ENCODE data around the gene EFCAB9.

EFCAB9 gene

GRCh38 chr5:172185096-172185461 lies 8.9 kb upstream of the EFCAB9 start:
- peak overlapping the region; percentile 89 for H3K4me3 ChIP-seq (ENCODE audit: low read length)
- peak overlapping the region; percentile 90 for H3K27ac ChIP-seq (ENCODE audit: low read length)
- peaks cover 37% of the 10 kb centered on the region for H3K36me3 ChIP-seq (replicated peaks; ENCODE audit: low read depth, low read length)
- H3K9me3 ChIP-seq (ENCODE audit: insufficient read depth, low read length), result peaks cover 5% of the 10 kb centered on the region; the same call in 1 of the 2 replicates
- TF ChIP-seq, protein P1, sequence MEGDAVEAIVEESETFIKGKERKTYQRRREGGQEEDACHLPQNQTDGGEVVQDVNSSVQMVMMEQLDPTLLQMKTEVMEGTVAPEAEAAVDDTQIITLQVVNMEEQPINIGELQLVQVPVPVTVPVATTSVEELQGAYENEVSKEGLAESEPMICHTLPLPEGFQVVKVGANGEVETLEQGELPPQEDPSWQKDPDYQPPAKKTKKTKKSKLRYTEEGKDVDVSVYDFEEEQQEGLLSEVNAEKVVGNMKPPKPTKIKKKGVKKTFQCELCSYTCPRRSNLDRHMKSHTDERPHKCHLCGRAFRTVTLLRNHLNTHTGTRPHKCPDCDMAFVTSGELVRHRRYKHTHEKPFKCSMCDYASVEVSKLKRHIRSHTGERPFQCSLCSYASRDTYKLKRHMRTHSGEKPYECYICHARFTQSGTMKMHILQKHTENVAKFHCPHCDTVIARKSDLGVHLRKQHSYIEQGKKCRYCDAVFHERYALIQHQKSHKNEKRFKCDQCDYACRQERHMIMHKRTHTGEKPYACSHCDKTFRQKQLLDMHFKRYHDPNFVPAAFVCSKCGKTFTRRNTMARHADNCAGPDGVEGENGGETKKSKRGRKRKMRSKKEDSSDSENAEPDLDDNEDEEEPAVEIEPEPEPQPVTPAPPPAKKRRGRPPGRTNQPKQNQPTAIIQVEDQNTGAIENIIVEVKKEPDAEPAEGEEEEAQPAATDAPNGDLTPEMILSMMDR (IDR thresholded peaks at IDR 0.05; ENCODE audit: low read depth, low read length), result no peak
- no peak for TF ChIP-seq EZH2phosphoT487 (IDR thresholded peaks at IDR 0.05; ENCODE audit: low read depth)
- H3K27me3 ChIP-seq (ENCODE audit: low read depth, low read length), result no peaks in the 10 kb centered on the region
- H4K20me1 ChIP-seq (ENCODE audit: insufficient read depth, low read length), result no peaks in the 10 kb centered on the region; the same call in 1 of the 2 replicates
- peak overlapping the region; percentile 95; the same call in 1 of the 2 replicates for H3K9ac ChIP-seq (ENCODE audit: low read length)
- peaks cover 77% of the 10 kb centered on the region for H3K79me2 ChIP-seq (ENCODE audit: low read length)
- no peak overlapping the region for H2AFZ ChIP-seq (ENCODE audit: low read depth, low read length)
- H3K4me2 ChIP-seq (ENCODE audit: low read length), result peak overlapping the region; percentile 70
- peaks cover 29% of the 10 kb centered on the region for H3K4me1 ChIP-seq (ENCODE audit: low read length)

- H3K27ac ChIP-seq (ENCODE audit: low read length), result peak overlapping the region; percentile 90
Observed at GRCh38 chr5:172186114-172186695, 7.8 kb upstream of the EFCAB9 start.

GRCh38 chr5:172187118-172188032 lies 6.6 kb upstream of the EFCAB9 start:
- Histone ChIP-seq H3K4me2 (ENCODE audit: low read length) (peak overlapping the region; percentile 70), H3K4me3 (ENCODE audit: low read length) (peak overlapping the region; percentile 89), H3K27ac (ENCODE audit: low read length) (peak overlapping the region; percentile 90), H2AFZ (ENCODE audit: low read depth, low read length) (peak overlapping the region; percentile 57; the same call in 1 of the 2 replicates), H4K20me1 (ENCODE audit: insufficient read depth, low read length) (no peaks in the 10 kb centered on the region), H3K9me3 (ENCODE audit: insufficient read depth, low read length) (no peaks in the 10 kb centered on the region), H3K36me3 (replicated peaks; ENCODE audit: low read depth, low read length) (peaks cover 23% of the 10 kb centered on the region), H3K9ac (ENCODE audit: low read length) (peak overlapping the region; percentile 95), H3K79me2 (ENCODE audit: low read length) (peaks cover 55% of the 10 kb centered on the region), H3K27me3 (ENCODE audit: low read depth, low read length) (no peaks in the 10 kb centered on the region), H3K4me1 (ENCODE audit: low read length) (peaks cover 29% of the 10 kb centered on the region)
- no peak for TF ChIP-seq EZH2phosphoT487 (IDR thresholded peaks at IDR 0.05; ENCODE audit: low read depth)
- TF ChIP-seq, protein P1 (IDR thresholded peaks at IDR 0.05; ENCODE audit: low read depth, low read length), result 0 out of 2 replicates have a peak, but pooled peaks have one; percentile 6

More at GRCh38 chr5:172186114-172186695, 7.8 kb upstream of the EFCAB9 start:
- H3K4me3 ChIP-seq (ENCODE audit: low read length), result peak overlapping the region; percentile 89
- no peaks in the 10 kb centered on the region for H3K27me3 ChIP-seq (ENCODE audit: low read depth, low read length)
- peaks cover under 1% of the 10 kb centered on the region; the same call in 1 of the 2 replicates for H3K9me3 ChIP-seq (ENCODE audit: insufficient read depth, low read length)
- H3K36me3 ChIP-seq (replicated peaks; ENCODE audit: low read depth, low read length), result peaks cover 30% of the 10 kb centered on the region
- H2AFZ ChIP-seq (ENCODE audit: low read depth, low read length), result no peak overlapping the region
- H3K9ac ChIP-seq (ENCODE audit: low read length), result peak overlapping the region; percentile 95
- H3K79me2 ChIP-seq (ENCODE audit: low read length), result peaks cover 66% of the 10 kb centered on the region
- no peak for TF ChIP-seq EZH2phosphoT487 (IDR thresholded peaks at IDR 0.05; ENCODE audit: low read depth)
- TF ChIP-seq, protein P1 (IDR thresholded peaks at IDR 0.05; ENCODE audit: low read depth, low read length), result no peak
- peaks cover 29% of the 10 kb centered on the region for H3K4me1 ChIP-seq (ENCODE audit: low read length)
- H4K20me1 ChIP-seq (ENCODE audit: insufficient read depth, low read length), result no peaks in the 10 kb centered on the region
- peak overlapping the region; percentile 70 for H3K4me2 ChIP-seq (ENCODE audit: low read length)

All from OCI-LY3 (cell line).